Neuron (in vitro differentiated cells): ENCODE results near the gene NDUFA7.

Experiments used
- H2AFZ ChIP-seq: one replicate; pipeline ENCODE4 v1.6.1; 2013; ENCODE audit warnings: low read depth, mild to moderate bottlenecking, inconsistent platforms, low read length, moderate library complexity
- H3K27me3 ChIP-seq: one replicate; pipeline ENCODE4 v1.6.1; 2013; ENCODE audit warnings: low read length; ENCODE audit not compliant: insufficient read depth
- H3K36me3 ChIP-seq: one replicate; pipeline ENCODE4 v1.6.1; 2013; ENCODE audit warnings: low read length; ENCODE audit not compliant: insufficient read depth
- H3K4me1 ChIP-seq: one replicate; pipeline ENCODE4 v1.6.1; 2013; ENCODE audit warnings: low read length; ENCODE audit not compliant: insufficient read depth
- H3K4me3 ChIP-seq: 2 replicates; pipeline ENCODE4 v1.5.1; 2013; ENCODE audit warnings: mild to moderate bottlenecking, low read length, moderate library complexity
- H3K9me3 ChIP-seq: one replicate; pipeline ENCODE4 v1.6.1; 2013; ENCODE audit warnings: low read length

NDUFA7 gene

GRCh38 chr19:8336072-8336569 lies 14.9 kb upstream of the NDUFA7 start:
- peaks cover 8% of the 10 kb centered on the region for H3K4me1 ChIP-seq
- no peaks in the 10 kb centered on the region for H3K9me3 ChIP-seq
- no peak overlapping the region for H3K4me3 ChIP-seq
- H3K27me3 ChIP-seq = peaks cover 52% of the 10 kb centered on the region
- H2AFZ ChIP-seq = no peak overlapping the region
- H3K36me3 ChIP-seq = no peaks in the 10 kb centered on the region

GRCh38 chr19:8335343-8336071 lies 14.3 kb upstream of the NDUFA7 start:
- Histone ChIP-seq H3K27me3 (peaks cover 47% of the 10 kb centered on the region), H3K9me3 (no peaks in the 10 kb centered on the region), H3K36me3 (no peaks in the 10 kb centered on the region), H3K4me3 (peak overlapping the region; percentile 47), H2AFZ (peak overlapping the region; percentile 80), H3K4me1 (peaks cover 8% of the 10 kb centered on the region)

GRCh38 chr19:8334458-8335342 lies 13.5 kb upstream of the NDUFA7 start:
- no peaks in the 10 kb centered on the region for H3K36me3 ChIP-seq
- peak overlapping the region; percentile 80 for H2AFZ ChIP-seq
- H3K27me3 ChIP-seq = peaks cover 41% of the 10 kb centered on the region
- H3K4me3 ChIP-seq = peak overlapping the region; percentile 47
- peaks cover 8% of the 10 kb centered on the region for H3K4me1 ChIP-seq
- H3K9me3 ChIP-seq = no peaks in the 10 kb centered on the region

- Histone ChIP-seq H3K9me3 (no peaks in the 10 kb centered on the region), H3K4me3 (peak overlapping the region; percentile 47), H3K36me3 (no peaks in the 10 kb centered on the region), H3K27me3 (peaks cover 41% of the 10 kb centered on the region), H2AFZ (no peak overlapping the region), H3K4me1 (peaks cover 8% of the 10 kb centered on the region)
These were observed 12.7 kb upstream of the NDUFA7 start for GRCh38 chr19:8333767-8334457.

GRCh38 chr19:8332976-8333766 lies 12.0 kb upstream of the NDUFA7 start:
- Histone ChIP-seq H3K27me3 (peaks cover 41% of the 10 kb centered on the region), H3K4me3 (peak overlapping the region; percentile 47), H3K9me3 (no peaks in the 10 kb centered on the region), H3K4me1 (peaks cover 8% of the 10 kb centered on the region), H3K36me3 (no peaks in the 10 kb centered on the region), H2AFZ (no peak overlapping the region)

GRCh38 chr19:8331263-8331845 lies 10.2 kb upstream of the NDUFA7 start:
- Histone ChIP-seq H3K4me3 (no peak overlapping the region), H3K4me1 (peaks cover 8% of the 10 kb centered on the region), H2AFZ (no peak overlapping the region), H3K27me3 (peaks cover 34% of the 10 kb centered on the region), H3K9me3 (peaks cover 3% of the 10 kb centered on the region), H3K36me3 (no peaks in the 10 kb centered on the region)

GRCh38 chr19:8329996-8330395 lies 8.8 kb upstream of the NDUFA7 start:
- H3K4me1 ChIP-seq = peaks cover 8% of the 10 kb centered on the region
- peaks cover 26% of the 10 kb centered on the region for H3K27me3 ChIP-seq
- H3K4me3 ChIP-seq = no peak overlapping the region
- peaks cover 3% of the 10 kb centered on the region for H3K9me3 ChIP-seq
- no peaks in the 10 kb centered on the region for H3K36me3 ChIP-seq
- no peak overlapping the region for H2AFZ ChIP-seq

GRCh38 chr19:8325454-8325853 lies 4.3 kb upstream of the NDUFA7 start:
- no peaks in the 10 kb centered on the region for H3K27me3 ChIP-seq
- H3K4me3 ChIP-seq = no peak overlapping the region
- H3K36me3 ChIP-seq = peaks cover 23% of the 10 kb centered on the region
- H3K4me1 ChIP-seq = peaks cover 12% of the 10 kb centered on the region
- H3K9me3 ChIP-seq = peaks cover 3% of the 10 kb centered on the region
- no peak overlapping the region for H2AFZ ChIP-seq

- no peaks in the 10 kb centered on the region for H3K27me3 ChIP-seq
- H3K4me1 ChIP-seq = peaks cover 18% of the 10 kb centered on the region
- no peak overlapping the region for H3K4me3 ChIP-seq
- peaks cover 23% of the 10 kb centered on the region for H3K36me3 ChIP-seq
- no peak overlapping the region for H2AFZ ChIP-seq
- peaks cover 3% of the 10 kb centered on the region for H3K9me3 ChIP-seq
These were observed 3.2 kb upstream of the NDUFA7 start for GRCh38 chr19:8324186-8325050.

GRCh38 chr19:8323781-8324185 lies 2.6 kb upstream of the NDUFA7 start:
- Histone ChIP-seq H3K4me3 (no peak overlapping the region), H3K4me1 (peaks cover 18% of the 10 kb centered on the region), H3K9me3 (peaks cover 3% of the 10 kb centered on the region), H3K27me3 (no peaks in the 10 kb centered on the region), H2AFZ (no peak overlapping the region), H3K36me3 (peaks cover 23% of the 10 kb centered on the region)

GRCh38 chr19:8322638-8322997 lies 1.4 kb upstream of the NDUFA7 start:
- peaks cover 23% of the 10 kb centered on the region for H3K36me3 ChIP-seq
- H3K4me3 ChIP-seq = peak overlapping the region; percentile 78
- no peak overlapping the region for H2AFZ ChIP-seq
- peaks cover 3% of the 10 kb centered on the region for H3K9me3 ChIP-seq
- peaks cover 18% of the 10 kb centered on the region for H3K4me1 ChIP-seq
- H3K27me3 ChIP-seq = no peaks in the 10 kb centered on the region
